Kidney epithelial cell (primary cell): ENCODE results near the gene PTPRE. TPM values are rescaled to one million over a fixed set of nuclear protein-coding genes. Genes with fewer than 3 reads are reported as not detected.

ENCODE experiments used
- DNase-seq: peaks from one replicate; pipeline ENCODE4 v3.0.0-alpha.2; 2010; ENCODE audit warnings: low read depth
- H3K27me3 ChIP-seq: 2 replicates; pipeline ENCODE4 v1.6.0; 2011; ENCODE audit warnings: low read length; ENCODE audit not compliant: control insufficient read depth, insufficient read depth
- H3K36me3 ChIP-seq: 2 replicates; pipeline ENCODE4 v1.5.1; 2011; ENCODE audit warnings: low read length; ENCODE audit not compliant: control insufficient read depth, insufficient read depth
- H3K4me3 ChIP-seq: 2 replicates; pipeline ENCODE4 v1.5.1; 2011; ENCODE audit warnings: low read depth, mild to moderate bottlenecking, control low read depth, low read length
- CTCF ChIP-seq: IDR thresholded peaks from 2 replicates; pipeline ENCODE4 v1.5.1; 2011; ENCODE audit warnings: mild to moderate bottlenecking, moderate library complexity, low read length, control low read depth, inconsistent platforms; ENCODE audit not compliant: insufficient read depth, poor library complexity, severe bottlenecking
- total RNA-seq: library from RNA; depleted of rRNA; stranded (reverse); fragments of >200 nt; gene quantifications from 2 replicates; pipeline ENCODE4 v1.2.3, GENCODE V29; 2015

The PTPRE gene
- total RNA-seq, 1 donor from 2014 or later, result 10.3 TPM

GRCh38 chr10:128014236-128014635 lies 107.3 kb downstream of the PTPRE start:
- Histone ChIP-seq H3K4me3 (no peak overlapping the region), H3K36me3 (no peaks in the 10 kb centered on the region), H3K27me3 (no peaks in the 10 kb centered on the region)
- TF ChIP-seq CTCF, result no peak
- DNase-seq, result no peak

GRCh38 chr10:128016423-128017060 lies 109.6 kb downstream of the PTPRE start:
- H3K4me3 ChIP-seq, result no peak overlapping the region
- DNase-seq, result no peak
- H3K36me3 ChIP-seq, result no peaks in the 10 kb centered on the region
- no peak for TF ChIP-seq CTCF
- H3K27me3 ChIP-seq, result no peaks in the 10 kb centered on the region

- TF ChIP-seq CTCF, result no peak
- no peak overlapping the region for H3K4me3 ChIP-seq
- no peaks in the 10 kb centered on the region for H3K27me3 ChIP-seq
- DNase-seq, result no peak
- H3K36me3 ChIP-seq, result no peaks in the 10 kb centered on the region
Measured at GRCh38 chr10:128017822-128018221, 110.9 kb downstream of the PTPRE start.

- H3K36me3 ChIP-seq, result no peaks in the 10 kb centered on the region
- TF ChIP-seq CTCF, result no peak
- no peaks in the 10 kb centered on the region for H3K27me3 ChIP-seq
- DNase-seq, result no peak
- no peak overlapping the region for H3K4me3 ChIP-seq
Measured at GRCh38 chr10:128018236-128018635, 111.3 kb downstream of the PTPRE start.

- Histone ChIP-seq H3K27me3 (no peaks in the 10 kb centered on the region), H3K36me3 (no peaks in the 10 kb centered on the region), H3K4me3 (no peak overlapping the region)
- DNase-seq, result no peak
- TF ChIP-seq CTCF, result no peak
Measured at GRCh38 chr10:128018691-128019090, 111.8 kb downstream of the PTPRE start.
